Amniotic epithelial cell (primary cell): ENCODE results near the gene DNAJC21.
A peak's percentile ranks its signal among the peaks of the same experiment; 100 is the strongest.

Experiments
- DNase-seq: peaks from one replicate; pipeline ENCODE4 v3.0.0-alpha.2; 2010; ENCODE audit warnings: low read depth

DNAJC21 gene

DNA sequence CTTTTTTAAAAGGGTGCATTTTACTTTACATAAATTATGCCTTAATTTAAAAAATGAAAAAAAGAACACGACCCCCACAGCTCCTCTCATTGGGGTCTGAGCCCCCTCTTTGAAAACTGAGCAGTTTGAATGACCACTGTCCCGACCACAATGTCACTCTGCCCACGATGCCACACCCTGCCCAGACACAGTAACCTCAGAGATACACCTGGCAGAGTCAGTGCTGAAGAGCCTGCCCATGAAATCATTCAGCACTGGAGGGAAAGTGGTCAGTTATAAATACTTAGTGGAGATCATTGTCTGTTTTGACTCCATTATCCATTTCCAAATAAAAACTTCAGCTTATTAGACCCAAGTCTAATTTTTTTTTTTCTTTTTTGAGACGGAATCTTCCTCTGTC lies 49.3 kb downstream of the DNAJC21 start:
- DNase-seq = no peak

DNA sequence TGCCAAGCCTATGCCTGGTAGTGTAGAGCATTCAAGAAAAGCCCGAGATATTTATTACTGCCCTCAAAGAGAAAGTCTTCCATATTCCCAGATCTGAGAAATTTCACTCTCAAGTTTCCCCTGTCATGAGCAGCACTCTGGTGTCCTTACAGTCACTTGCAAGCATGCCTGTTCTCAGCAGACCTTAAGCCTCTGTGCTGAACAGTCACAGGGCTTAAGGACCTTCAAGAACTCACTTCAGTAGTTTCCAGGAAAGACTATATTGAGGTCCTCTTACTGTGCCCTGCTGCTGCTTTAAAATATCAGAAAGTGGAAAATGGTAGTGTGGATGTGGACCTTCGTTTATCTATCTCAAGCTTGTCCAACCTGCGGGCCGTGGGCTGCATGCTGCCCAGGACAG lies 53.5 kb downstream of the DNAJC21 start:
- DNase-seq = no peak

DNA sequence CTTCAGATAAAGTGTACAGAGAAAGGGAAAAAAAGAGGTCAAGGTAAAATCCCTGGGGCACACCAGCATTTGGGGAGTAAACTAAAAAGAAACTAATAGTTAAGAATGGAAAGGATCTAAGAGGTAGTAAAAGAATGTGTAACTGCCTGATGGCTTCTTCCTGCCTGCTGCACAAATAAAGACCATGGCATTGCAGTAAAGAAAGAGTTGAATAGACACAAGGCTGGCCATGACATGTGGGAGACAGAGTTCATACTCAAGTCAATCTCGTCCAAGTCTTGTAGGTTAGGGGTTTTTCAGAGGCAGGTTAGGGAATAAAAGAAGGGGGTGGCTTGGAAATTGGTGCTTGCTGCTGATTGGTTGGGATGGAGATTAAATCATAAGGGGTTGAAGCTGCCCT lies 57.6 kb downstream of the DNAJC21 start:
- DNase-seq = no peak

DNA sequence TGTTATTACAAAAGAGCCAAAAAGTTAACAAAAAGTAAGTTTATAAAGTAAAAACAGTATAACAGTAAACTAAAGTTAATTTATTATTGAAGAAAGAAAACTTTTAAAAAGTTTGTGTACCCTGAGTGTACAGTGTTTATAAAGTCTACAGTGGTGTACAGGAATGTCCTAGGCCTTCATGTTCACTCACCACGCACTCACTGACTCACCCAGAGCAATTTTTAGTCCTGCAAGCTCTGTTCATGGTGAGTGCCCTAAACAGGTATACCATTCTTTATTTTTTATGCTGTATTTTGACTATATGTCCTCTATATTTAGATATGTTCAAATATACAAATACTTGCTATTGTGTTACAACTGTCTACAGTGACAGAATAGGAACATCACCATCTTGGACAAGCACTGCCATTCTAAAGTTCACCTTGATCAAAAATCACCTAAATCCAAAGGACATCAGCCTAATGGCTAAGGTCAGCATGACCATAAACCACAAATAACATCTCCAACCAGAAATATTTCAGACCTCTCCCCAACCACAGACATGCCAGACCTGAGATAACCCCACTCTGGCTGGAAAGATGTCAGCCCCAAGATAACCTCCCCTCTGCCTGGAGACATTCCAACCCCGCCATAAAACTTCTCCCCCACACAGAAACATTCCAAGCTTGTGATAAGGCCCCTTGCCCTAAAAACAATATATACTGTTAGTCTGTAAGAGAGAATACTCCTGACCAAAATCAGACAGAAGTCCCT lies 62.3 kb downstream of the DNAJC21 start:
- DNase-seq = peak; percentile 80

DNA sequence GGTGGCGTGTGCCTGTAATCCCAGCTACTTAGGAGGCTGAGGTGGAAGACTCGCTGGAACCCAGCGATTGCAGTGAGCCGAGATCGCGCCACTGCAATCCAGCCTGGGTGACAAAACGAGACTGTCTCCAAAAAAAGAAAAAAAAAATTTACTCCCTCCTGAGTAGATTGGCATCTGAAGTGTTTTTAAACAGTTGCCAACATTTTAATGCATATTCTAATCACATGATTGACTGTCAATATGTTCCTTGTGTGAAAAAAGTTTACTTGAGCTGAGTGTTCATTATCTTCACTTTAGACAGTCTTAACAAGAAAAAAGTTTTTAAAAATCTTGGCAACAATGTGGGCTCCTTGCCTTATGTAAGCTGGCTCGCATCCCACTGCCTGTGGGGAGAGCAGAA lies 64.6 kb downstream of the DNAJC21 start:
- no peak for DNase-seq

DNA sequence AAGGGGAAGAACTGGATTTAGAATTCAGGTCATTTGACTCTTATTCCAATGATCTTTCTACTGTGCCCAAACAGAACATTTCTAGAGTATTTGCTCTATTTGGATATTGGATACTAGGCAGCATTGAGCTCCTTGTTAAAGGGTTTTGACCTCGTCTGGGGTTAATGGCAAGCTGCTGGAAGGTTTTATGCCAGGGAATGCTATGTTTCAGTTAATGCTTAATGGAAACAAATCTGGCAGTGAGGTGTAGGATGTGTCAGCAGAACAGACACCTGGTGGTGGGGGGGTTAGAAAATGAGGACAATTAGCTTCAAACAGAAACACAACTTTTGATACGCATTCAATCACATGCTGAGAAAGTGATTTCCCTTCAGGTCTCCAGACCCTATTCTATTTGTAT lies 66.9 kb downstream of the DNAJC21 start:
- no peak for DNase-seq

DNA sequence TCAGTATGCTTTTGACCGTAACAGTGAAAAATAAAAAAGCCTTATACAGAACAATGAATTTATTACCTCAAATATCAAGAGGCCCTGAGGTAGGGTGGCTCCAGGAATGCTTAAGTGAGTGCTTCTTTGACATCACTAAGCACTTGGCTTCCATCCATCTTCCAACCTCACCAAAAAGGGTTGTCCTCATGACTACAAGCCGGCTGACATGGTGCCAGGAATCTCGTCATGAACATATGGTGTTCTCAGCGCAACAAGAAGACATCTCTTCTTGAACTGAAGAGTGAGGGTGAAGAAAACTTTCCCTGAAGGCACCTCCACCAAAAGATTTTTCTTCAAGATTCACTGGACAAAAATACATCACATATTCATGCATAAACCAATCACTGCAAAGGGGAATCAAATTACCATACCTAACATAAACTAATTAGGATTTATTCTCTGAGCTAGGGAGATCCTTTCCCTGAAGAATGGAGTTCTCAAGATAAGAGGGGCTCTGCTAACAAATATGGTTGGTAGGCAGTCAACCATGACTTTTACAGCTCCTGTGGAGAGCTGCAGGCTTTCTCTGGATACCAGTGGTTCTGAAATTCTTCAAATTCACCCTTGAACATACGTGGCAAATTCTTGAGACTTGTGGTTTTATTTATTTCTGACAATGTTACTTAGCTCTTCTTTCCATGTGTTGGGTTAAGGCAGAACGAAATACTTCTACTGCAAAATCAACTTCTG lies 68.9 kb downstream of the DNAJC21 start:
- DNase-seq = peak; percentile 22

DNA sequence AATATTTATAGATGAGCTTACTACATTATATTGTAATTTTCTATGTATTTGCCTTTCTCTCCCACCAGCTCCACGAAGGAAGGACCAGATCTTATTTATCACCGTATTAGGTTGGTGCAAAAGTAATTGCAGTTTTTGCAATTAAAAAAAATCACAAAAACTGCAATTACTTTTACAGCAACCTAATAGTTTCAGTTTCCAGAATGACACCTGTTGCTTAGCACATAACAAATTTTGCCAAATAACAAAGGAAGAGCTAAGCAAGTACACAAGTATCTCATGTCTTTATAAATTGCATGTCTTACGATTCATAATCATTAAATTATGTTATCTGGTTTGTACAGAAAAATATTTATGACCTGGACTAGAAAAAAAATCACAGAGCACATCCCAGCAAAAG lies 72.5 kb downstream of the DNAJC21 start:
- DNase-seq = no peak

DNA sequence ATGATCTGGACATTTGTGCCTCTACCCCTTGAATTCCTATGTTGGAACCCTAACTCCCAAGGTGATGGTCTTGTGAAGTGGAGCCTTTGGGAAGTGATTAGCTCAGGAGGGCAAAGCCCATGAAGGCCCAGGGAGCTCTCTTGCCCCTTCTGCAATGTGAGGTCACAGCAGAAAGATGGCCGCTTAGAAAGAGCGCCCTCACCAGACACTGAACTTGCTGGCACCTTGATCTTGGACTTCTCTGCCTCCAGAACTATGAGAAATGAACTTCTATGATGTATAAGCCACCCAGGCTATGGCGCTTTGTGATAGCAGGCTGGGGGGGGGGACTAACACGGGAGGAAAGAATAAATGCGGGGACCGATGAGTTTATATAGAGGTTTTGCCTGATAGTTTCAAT lies 73.1 kb downstream of the DNAJC21 start:
- DNase-seq = no peak

DNA sequence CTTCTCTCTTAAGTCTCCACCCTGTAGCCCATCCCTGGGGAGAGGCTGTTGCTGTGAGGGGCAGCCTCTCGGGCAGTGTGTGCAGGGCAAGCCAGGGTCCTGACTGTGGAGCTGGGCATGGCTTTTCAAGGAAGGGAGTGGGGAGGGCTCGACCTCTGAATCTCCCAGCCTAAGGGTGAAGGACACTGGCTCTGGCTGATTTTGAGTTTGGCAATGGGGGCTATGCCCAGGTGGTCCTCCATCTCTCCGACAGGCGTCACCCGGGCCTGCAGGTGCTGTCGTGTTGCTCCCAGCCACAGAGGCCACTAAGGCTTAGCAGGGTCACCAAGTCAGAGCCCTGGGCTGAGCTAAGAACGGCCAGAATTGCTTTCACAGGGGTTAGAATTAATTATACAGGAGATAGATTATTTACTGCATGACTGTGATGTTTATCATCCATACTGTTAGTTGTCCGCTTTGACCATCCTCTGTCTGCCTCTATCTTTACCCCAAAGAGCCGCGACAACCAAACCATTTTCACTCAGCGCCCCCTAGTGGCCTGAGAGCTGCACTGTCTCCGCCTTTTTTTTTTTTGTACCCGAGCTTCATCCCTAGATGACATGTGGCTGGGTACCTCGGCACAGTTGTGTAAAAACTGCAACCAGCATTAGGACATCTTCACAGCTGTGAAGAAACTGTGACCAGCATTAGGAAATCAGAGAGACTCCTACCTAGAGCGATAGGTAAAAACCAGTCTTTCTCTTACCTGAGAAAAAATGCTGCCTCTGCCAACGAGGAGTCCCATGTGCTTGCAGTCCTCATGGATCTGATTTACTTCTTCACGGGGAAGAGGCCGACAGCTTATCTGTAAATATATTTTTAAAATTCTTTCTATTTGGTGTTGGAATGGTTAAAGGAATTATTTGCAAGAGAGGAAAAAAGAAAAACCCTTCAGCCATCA lies 73.9 kb downstream of the DNAJC21 start:
- peak; percentile 43 for DNase-seq

DNA sequence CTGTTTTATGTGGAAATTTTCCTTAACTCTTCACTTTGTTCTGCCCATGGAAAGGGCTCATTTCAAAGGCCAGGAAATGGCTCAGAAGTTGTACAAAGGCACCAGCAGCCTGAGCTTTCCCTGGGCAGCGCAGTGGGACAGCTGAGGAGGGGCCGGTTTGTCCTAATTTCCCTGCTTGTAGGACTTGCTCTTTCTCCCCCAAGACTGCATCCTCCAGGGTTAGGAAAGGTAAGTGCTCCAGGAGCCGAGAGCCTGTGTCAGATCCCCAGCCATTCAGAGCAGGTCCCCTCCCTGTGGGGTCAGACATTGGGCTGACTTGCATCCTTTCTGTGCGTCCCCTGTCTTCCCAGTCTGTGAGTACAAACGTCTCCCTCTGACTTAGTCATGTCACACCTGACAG lies 74.8 kb downstream of the DNAJC21 start:
- no peak for DNase-seq

DNA sequence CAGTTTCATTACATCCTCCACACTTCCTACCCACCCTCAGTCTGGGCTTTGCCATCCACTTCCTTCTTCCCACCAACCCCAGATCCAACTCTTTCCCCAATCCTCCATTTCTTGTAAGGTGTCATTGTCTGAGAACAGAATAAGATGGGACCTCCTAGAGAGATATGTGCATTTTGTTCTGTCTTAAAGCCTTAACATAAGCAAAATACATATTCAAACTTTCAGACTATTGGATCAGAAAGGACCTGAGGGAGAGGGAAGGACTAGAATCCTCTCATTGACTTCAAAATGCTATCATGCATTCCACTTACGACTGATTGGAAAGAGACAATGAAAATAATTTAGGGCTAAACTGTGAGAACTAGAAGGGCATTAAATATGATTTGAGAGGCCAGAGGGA lies 75.4 kb downstream of the DNAJC21 start:
- no peak for DNase-seq
